C4-2B (cell line): ENCODE measurements around the gene MED16.

Source experiments
- CTCF ChIP-seq: fragments of 450-650 bp; conservative IDR thresholded peaks from 2 replicates; pipeline ENCODE4 v1.5.1; 2017; ENCODE audit warnings: mild to moderate bottlenecking
- ZFX ChIP-seq: fragments of 450-650 bp; IDR thresholded peaks from 2 replicates; pipeline ENCODE4 v1.6.1; 2017

- TF ChIP-seq CTCF (no peak), ZFX (0 out of 2 replicates have a peak, but pooled peaks have one; percentile 22)
Observed at GRCh38 chr19:920051-920864, 27.3 kb upstream of the MED16 start.
